Body of pancreas (tissue), 4 donors: ENCODE results near the gene FSTL5. TPM values are rescaled to one million over a fixed set of nuclear protein-coding genes. Genes with fewer than 3 reads are reported as not detected.

Source experiments
- ATAC-seq: fragments of 150-250 bp; one replicate; pipeline ENCODE4 v1.9.1; 2016
- DNase-seq, 4 donors: peaks; one replicate each; pipeline ENCODE4 v3.0.0-alpha.2; 2019
- H3K27ac ChIP-seq, 4 donors: fragments of 200-600 bp; sonication (generic); 1 replicate in 3 of 4; 2 replicates in 1 of 4; pipeline versions ENCODE4 v1.5.1 to v1.6.1; 2016 to 2019; ENCODE audit warnings: mild to moderate bottlenecking in 1 of 4, mixed read lengths in 1 of 4, moderate library complexity in 1 of 4
- H3K27me3 ChIP-seq, 2 donors: fragments of 200-600 bp; sonication (generic); one replicate each; pipeline ENCODE4 v1.6.0; 2016; ENCODE audit warnings: mild to moderate bottlenecking in 1 of 2
- H3K36me3 ChIP-seq, 2 donors: fragments of 200-600 bp; sonication (generic); replicated peaks in 1 of 2; 2 replicates each; pipeline ENCODE4 v1.5.1; 2016; ENCODE audit warnings: low read depth in 2 of 2; ENCODE audit not compliant: insufficient read depth in 1 of 2
- H3K4me1 ChIP-seq: fragments of 200-600 bp; sonication (generic); one replicate; pipeline ENCODE4 v1.6.0; 2016
- H3K4me3 ChIP-seq, 2 donors: fragments of 200-600 bp; sonication (generic); 1 replicate in 1 of 2; 2 replicates in 1 of 2; pipeline ENCODE4 v1.5.1; 2016 to 2019
- H3K9me3 ChIP-seq, 3 donors: fragments of 200-600 bp; sonication (generic); 1 replicate in 2 of 3; 2 replicates in 1 of 3; pipeline ENCODE4 v1.5.1; 2016
- POLR2A ChIP-seq, 3 donors: fragments of 450-650 bp; IDR thresholded peaks; one replicate each; pipeline ENCODE4 v1.6.1; 2016; ENCODE audit warnings: antibody characterized with exemption in 3 of 3, mild to moderate bottlenecking in 2 of 3
- WGBS, 2 donors: methylation state at CpG; one replicate each; pipeline ENCODE4 v1.1.5; 2017; 5-methylcytosine and 5-hydroxymethylcytosine counted together
- intact Hi-C: fragments of 100-400 bp; cut with DNase I; formaldehyde crosslinking; loops from one replicate; pipeline ENCODE4 v1.15.1; 2023
- total RNA-seq, 2 donors: library from RNA; depleted of rRNA; stranded (reverse); fragments of >200 nt; gene quantifications; one replicate each; pipeline ENCODE4 v1.1.0, GENCODE V29; 2016
- TF ChIP-seq, protein P1 (sequence below), 7 experiments: fragments of 450-650 bp in 4 of 7; fragments of 200-600 bp in 3 of 7; sonication (generic) in 3 of 7; IDR thresholded peaks; one replicate each; pipeline ENCODE4 v1.5.1; 2016 to 2019; ENCODE audit warnings: antibody characterized with exemption in 7 of 7

Gene FSTL5
- total RNA-seq, 2 donors from 2014 or later, result 1.3 TPM; not detected in 1

DNA sequence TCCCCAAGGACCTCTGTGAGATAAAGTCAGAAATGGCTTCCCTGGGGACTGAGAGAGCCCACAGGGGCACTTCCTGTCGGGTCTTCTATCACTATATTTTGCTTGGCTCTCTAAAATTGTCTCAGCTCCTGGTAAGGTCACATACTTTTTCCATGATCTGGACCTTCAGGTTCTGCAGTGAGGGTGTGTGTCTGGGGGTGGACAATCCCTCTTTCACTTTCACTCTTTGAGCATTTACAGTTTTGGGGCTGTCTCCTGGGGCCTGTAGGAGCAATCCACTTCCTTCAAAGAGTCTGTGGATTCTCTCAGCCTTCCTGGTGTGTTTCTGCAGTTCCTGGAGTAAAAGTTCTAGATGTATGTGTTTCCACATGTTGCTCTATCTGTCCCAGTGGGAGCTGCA is 335.7 kb downstream of the FSTL5 start:
- DNase-seq (no peak), ATAC-seq (no peak)
- TF ChIP-seq POLR2A (IDR thresholded peaks at IDR 0.05), result no peak
- Histone ChIP-seq H3K4me1 (no peaks in the 10 kb centered on the region), H3K27me3 (no peaks in the 10 kb centered on the region), H3K27ac (no peak overlapping the region), H3K36me3 (no peaks in the 10 kb centered on the region), H3K4me3 (no peak overlapping the region), H3K9me3 (no peaks in the 10 kb centered on the region)
- 25 to 53% methylated on average over 1 of the region's 1 CpG for WGBS, 2 donors
- intact Hi-C loops, result no loop called here

DNA sequence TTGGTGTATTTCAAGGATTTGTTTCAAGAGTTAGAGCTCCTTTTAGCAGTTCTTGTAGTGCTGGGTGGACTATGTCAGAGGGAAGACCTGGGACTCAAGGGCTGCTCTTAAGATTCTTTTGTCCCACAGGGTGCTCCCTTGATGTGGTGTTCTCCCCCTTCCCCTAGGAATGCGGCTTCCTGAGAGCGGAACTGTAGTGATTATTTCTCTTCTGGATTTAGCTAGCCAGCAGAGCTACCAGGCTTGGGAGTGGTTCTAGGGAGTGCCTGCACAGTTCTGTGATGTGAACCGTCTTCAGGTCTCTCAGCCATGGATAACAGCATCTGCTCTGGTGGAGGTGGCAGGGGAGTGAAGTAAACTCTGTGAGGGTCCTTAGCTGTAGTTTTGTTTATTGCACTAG is 336.8 kb downstream of the FSTL5 start:
- intact Hi-C loops, result no loop called here
- 82 to 87% methylated on average over 3 of the region's 3 CpGs for WGBS, 2 donors

DNA sequence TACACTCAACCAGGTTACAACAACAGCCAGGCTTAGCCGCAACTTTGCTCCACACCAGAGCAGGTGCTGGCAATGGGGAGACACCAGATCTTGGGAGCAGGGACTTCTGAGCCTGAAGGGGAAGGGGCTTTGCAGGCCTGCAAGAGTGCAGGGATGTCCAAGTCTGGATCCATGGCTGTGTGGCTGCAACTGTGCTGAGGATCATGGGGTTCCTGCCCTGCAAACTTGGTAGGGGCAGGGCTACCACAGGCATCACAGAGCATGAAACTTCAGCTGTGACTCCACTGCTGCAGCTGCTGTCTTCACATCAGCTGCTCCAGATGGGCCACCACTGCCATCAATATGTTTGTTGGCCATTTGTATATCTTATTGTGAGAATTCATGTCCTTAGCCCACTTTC is 340.4 kb downstream of the FSTL5 start:
- no peaks in the 10 kb centered on the region for H3K27me3 ChIP-seq
- H3K27ac ChIP-seq, result no peak overlapping the region
- WGBS, 2 donors, result 91 to 100% methylated on average over 1 of the region's 1 CpG
- H3K36me3 ChIP-seq, result no peaks in the 10 kb centered on the region
- DNase-seq (no peak), ATAC-seq (no peak)
- intact Hi-C loops, result no loop called here
- H3K9me3 ChIP-seq, result peaks cover 0 to 5% (median 0%) of the 10 kb centered on the region in 3 donors
- H3K4me3 ChIP-seq, result no peak overlapping the region
- TF ChIP-seq POLR2A (IDR thresholded peaks at IDR 0.05), result no peak
- TF ChIP-seq, protein P1, sequence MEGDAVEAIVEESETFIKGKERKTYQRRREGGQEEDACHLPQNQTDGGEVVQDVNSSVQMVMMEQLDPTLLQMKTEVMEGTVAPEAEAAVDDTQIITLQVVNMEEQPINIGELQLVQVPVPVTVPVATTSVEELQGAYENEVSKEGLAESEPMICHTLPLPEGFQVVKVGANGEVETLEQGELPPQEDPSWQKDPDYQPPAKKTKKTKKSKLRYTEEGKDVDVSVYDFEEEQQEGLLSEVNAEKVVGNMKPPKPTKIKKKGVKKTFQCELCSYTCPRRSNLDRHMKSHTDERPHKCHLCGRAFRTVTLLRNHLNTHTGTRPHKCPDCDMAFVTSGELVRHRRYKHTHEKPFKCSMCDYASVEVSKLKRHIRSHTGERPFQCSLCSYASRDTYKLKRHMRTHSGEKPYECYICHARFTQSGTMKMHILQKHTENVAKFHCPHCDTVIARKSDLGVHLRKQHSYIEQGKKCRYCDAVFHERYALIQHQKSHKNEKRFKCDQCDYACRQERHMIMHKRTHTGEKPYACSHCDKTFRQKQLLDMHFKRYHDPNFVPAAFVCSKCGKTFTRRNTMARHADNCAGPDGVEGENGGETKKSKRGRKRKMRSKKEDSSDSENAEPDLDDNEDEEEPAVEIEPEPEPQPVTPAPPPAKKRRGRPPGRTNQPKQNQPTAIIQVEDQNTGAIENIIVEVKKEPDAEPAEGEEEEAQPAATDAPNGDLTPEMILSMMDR (IDR thresholded peaks at IDR 0.05), result no peak
- no peaks in the 10 kb centered on the region for H3K4me1 ChIP-seq

More for the DNA sequence above, 336.8 kb downstream of the FSTL5 start:
- no peak for DNase-seq
- H3K4me3 ChIP-seq, result no peak overlapping the region
- ATAC-seq, result no peak
- no peak overlapping the region for H3K27ac ChIP-seq
- no peak for TF ChIP-seq POLR2A (IDR thresholded peaks at IDR 0.05)
- TF ChIP-seq, protein P1 (IDR thresholded peaks at IDR 0.05), result no peak
- no peaks in the 10 kb centered on the region for H3K27me3 ChIP-seq
- peaks cover 0 to 5% (median 0%) of the 10 kb centered on the region in 3 donors for H3K9me3 ChIP-seq
- no peaks in the 10 kb centered on the region for H3K36me3 ChIP-seq
- H3K4me1 ChIP-seq, result no peaks in the 10 kb centered on the region

DNA sequence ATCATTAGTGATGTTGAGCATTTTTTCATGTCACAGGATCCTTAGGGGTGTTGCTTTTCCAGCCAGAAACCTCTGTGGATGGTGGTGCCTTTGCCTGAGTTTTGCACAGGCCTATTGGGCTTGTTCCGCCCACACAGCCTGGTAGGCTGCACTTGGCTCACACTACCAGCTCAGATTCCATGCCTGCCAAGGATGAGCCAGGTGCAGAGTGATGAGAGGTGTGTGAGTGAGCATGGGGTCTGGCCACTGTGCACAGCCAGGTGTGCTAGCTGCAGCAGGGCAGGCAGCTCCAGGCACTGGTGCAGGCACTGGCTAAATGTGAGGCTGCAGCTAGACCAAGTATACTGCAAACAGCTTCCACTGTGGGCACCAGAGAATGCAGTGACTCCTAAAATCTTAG is 341.6 kb downstream of the FSTL5 start:
- TF ChIP-seq, protein P1 (IDR thresholded peaks at IDR 0.05), result no peak
- no peak for TF ChIP-seq POLR2A (IDR thresholded peaks at IDR 0.05)
- 100% methylated on average over 1 of the region's 1 CpG for WGBS, 2 donors
- H3K4me3 ChIP-seq, result no peak overlapping the region
- ATAC-seq, result no peak
- no peak for DNase-seq
- H3K4me1 ChIP-seq, result no peaks in the 10 kb centered on the region
- H3K27ac ChIP-seq, result no peak overlapping the region
- peaks cover 0 to 5% (median 0%) of the 10 kb centered on the region in 3 donors for H3K9me3 ChIP-seq
- no peaks in the 10 kb centered on the region for H3K36me3 ChIP-seq
- intact Hi-C loops, result no loop called here
- no peaks in the 10 kb centered on the region for H3K27me3 ChIP-seq

DNA sequence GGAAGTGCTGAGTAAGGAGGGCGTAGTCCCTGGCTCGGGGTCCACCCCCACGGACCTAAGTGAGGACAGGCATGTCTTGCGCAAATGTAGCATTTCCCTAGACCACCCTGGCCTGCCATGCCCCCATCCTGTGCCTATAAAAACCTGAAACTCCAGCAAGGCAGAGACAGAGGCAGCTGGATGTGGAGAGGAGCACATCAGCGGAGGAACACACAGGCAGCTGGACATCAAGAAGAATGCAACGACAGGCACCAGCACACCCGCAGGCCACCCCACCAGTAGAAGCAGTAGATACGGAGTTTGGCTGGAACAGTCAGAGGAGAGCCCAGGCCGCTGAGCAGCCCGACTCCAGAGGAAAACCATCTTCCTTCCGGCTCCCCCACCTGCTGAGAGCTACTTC is 345.9 kb downstream of the FSTL5 start:
- peaks cover 0 to 4% (median 0%) of the 10 kb centered on the region in 3 donors for H3K9me3 ChIP-seq
- TF ChIP-seq, protein P1 (IDR thresholded peaks at IDR 0.05), result no peak
- no peak for TF ChIP-seq POLR2A (IDR thresholded peaks at IDR 0.05)
- no peak overlapping the region for H3K4me3 ChIP-seq
- ATAC-seq (no peak), DNase-seq (no peak)
- no peaks in the 10 kb centered on the region for H3K4me1 ChIP-seq
- intact Hi-C loops, result no loop called here
- H3K36me3 ChIP-seq, result no peaks in the 10 kb centered on the region
- H3K27ac ChIP-seq, result no peak overlapping the region
- no peaks in the 10 kb centered on the region for H3K27me3 ChIP-seq
- 65 to 66% methylated on average over 11 of the region's 11 CpGs for WGBS, 2 donors
